Lower lobe of right lung (tissue), 2 donors: ENCODE results near the gene TTLL5. TPM values are rescaled to one million over a fixed set of nuclear protein-coding genes. Genes with fewer than 3 reads are reported as not detected.
A peak's percentile ranks its signal among the peaks of the same experiment; 100 is the strongest.

Experiments
- ATAC-seq, 2 donors: fragments of 200-7000 bp; cut with Tn5 transposase; one replicate each; pipeline ENCODE4 v1.9.1; 2020 to 2022; ENCODE audit warnings: mild to moderate bottlenecking in 2 of 2, moderate library complexity in 2 of 2
- DNase-seq: peaks from one replicate; pipeline ENCODE4 v3.0.0-alpha.2; 2020
- H3K27ac ChIP-seq: fragments of 200-600 bp; one replicate; pipeline ENCODE4 v1.8.0; 2022
- H3K27me3 ChIP-seq: fragments of 200-600 bp; one replicate; pipeline ENCODE4 v1.8.0; 2022; ENCODE audit warnings: low read depth
- H3K36me3 ChIP-seq: fragments of 200-600 bp; one replicate; pipeline ENCODE4 v1.8.0; 2022; ENCODE audit warnings: mild to moderate bottlenecking
- H3K4me1 ChIP-seq: fragments of 200-600 bp; one replicate; pipeline ENCODE4 v1.8.0; 2022
- H3K4me3 ChIP-seq: fragments of 200-600 bp; one replicate; pipeline ENCODE4 v1.8.0; 2022; ENCODE audit warnings: mild to moderate bottlenecking
- H3K9me3 ChIP-seq: fragments of 200-600 bp; one replicate; pipeline ENCODE4 v1.8.0; 2022
- intact Hi-C: fragments of 100-400 bp; cut with DNase I; formaldehyde crosslinking; loops from one replicate; pipeline ENCODE4 v1.11.0; 2022
- total RNA-seq: library from RNA; stranded (reverse); fragmentation: NEBNext Ultra II Directional; extraction: Animal tissue kit (Norgen Biotek cat#: 25700); gene quantifications from one replicate; pipeline ENCODE4 v1.2.1, GENCODE V29; 2021
- TF ChIP-seq, protein P1 (sequence below): fragments of 200-600 bp; IDR thresholded peaks from one replicate; pipeline ENCODE4 v1.8.0; 2022; ENCODE audit warnings: antibody characterized with exemption, mild to moderate bottlenecking
- donor health status: DM: no; HTN: yes; CAD: no; lungs with severe emphysema.

Gene TTLL5
- total RNA-seq, 1 donor from 2014 or later = 32.6 TPM

DNA sequence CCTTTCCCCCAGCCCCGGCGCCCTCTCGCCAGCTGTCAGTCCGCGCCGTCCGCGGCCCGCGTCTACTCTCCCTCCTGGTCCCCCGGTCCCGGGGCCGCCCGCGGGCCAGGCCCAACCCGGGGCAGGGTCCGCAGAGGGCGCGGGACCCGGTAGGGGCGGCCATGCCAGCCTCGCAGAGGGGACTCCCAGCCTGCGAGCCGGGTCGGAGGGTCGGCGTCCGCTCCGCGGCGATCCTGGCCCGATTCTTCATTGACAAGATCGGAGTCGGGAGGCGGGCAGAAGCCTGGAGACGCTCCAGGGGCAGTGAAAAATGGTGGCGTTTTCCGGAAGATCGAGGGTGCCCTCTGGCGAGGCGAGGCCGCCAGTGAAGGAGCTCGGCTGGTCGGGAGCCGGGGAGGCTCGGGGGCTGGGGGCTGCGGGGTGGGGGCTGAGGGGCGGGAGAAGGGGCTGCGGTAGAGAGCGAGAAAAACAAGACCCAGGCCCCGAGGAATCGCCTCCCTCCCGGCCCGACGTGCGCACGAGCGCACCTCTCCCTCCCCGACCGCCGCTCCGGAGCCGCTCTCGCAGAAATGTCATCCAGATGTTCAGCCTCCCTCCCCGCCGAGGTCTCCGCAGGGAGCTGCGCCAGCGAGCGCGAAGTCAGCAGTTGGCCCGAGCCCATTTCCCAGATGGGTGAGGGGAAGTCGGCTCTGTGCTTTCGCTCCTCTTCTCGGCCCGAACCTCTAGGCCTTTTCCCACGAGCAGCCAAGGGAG, 321.4 kb downstream of the TTLL5 start:
- H3K9me3 ChIP-seq = no peaks in the 10 kb centered on the region
- no peaks in the 10 kb centered on the region for H3K27me3 ChIP-seq
- DNase-seq = peak; percentile 86
- H3K27ac ChIP-seq = peak overlapping the region; percentile 94
- ATAC-seq = peak; percentile 87 to 88
- TF ChIP-seq, protein P1, sequence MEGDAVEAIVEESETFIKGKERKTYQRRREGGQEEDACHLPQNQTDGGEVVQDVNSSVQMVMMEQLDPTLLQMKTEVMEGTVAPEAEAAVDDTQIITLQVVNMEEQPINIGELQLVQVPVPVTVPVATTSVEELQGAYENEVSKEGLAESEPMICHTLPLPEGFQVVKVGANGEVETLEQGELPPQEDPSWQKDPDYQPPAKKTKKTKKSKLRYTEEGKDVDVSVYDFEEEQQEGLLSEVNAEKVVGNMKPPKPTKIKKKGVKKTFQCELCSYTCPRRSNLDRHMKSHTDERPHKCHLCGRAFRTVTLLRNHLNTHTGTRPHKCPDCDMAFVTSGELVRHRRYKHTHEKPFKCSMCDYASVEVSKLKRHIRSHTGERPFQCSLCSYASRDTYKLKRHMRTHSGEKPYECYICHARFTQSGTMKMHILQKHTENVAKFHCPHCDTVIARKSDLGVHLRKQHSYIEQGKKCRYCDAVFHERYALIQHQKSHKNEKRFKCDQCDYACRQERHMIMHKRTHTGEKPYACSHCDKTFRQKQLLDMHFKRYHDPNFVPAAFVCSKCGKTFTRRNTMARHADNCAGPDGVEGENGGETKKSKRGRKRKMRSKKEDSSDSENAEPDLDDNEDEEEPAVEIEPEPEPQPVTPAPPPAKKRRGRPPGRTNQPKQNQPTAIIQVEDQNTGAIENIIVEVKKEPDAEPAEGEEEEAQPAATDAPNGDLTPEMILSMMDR = peak; percentile 64
- peaks cover 64% of the 10 kb centered on the region for H3K4me1 ChIP-seq
- H3K4me3 ChIP-seq = peak overlapping the region; percentile 75
- no peaks in the 10 kb centered on the region for H3K36me3 ChIP-seq
- intact Hi-C loops = loop anchor here (5.0 kb wide), 1 partner anchor 275 kb away; no protein-coding TSS in a partner anchor

DNA sequence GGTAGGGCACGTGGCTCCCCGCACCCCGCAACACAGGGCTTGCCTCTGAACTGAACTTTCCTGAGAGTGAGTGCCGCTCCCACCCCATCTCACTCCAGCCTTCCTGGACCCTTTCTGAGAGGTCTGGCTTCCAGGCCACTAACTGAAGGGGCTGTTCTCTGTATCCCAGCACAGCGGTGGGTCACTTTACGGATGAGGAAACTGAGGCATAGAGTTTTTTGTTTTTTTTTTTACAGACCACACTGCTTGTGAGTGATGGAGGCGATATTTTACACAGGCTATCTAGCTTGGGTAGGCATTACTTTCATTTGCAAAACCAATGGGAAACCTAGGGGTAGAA, 321.9 kb downstream of the TTLL5 start:
- TF ChIP-seq, protein P1 = no peak
- Histone ChIP-seq H3K27me3 (no peaks in the 10 kb centered on the region), H3K36me3 (no peaks in the 10 kb centered on the region), H3K4me3 (peak overlapping the region; percentile 75), H3K9me3 (no peaks in the 10 kb centered on the region), H3K27ac (peak overlapping the region; percentile 94), H3K4me1 (peaks cover 62% of the 10 kb centered on the region)
- intact Hi-C loops = loop anchor here (5.0 kb wide), 1 partner anchor 276 kb away; no protein-coding TSS in a partner anchor
- DNase-seq (no peak), ATAC-seq (no peak)

DNA sequence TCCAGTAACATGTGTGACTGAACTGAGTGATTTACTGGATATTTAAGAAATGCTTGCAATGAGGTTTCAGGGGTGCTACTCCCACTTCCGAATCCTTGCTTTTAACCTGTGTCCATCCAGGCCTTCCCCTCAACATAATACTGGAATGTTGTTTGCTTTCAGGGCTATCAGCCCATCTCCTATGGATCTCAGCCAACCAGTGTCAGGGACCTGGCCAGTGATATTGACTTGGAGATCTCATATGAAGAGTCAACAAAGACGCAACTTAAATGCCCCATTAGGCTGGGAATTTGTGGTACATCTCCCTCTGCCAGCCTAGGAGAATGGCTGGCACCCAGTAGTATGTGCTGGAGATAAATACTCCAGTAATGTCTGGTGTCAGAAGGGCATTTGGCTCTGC, 323.6 kb downstream of the TTLL5 start:
- no peak overlapping the region for H3K27ac ChIP-seq
- TF ChIP-seq, protein P1 = no peak

DNA sequence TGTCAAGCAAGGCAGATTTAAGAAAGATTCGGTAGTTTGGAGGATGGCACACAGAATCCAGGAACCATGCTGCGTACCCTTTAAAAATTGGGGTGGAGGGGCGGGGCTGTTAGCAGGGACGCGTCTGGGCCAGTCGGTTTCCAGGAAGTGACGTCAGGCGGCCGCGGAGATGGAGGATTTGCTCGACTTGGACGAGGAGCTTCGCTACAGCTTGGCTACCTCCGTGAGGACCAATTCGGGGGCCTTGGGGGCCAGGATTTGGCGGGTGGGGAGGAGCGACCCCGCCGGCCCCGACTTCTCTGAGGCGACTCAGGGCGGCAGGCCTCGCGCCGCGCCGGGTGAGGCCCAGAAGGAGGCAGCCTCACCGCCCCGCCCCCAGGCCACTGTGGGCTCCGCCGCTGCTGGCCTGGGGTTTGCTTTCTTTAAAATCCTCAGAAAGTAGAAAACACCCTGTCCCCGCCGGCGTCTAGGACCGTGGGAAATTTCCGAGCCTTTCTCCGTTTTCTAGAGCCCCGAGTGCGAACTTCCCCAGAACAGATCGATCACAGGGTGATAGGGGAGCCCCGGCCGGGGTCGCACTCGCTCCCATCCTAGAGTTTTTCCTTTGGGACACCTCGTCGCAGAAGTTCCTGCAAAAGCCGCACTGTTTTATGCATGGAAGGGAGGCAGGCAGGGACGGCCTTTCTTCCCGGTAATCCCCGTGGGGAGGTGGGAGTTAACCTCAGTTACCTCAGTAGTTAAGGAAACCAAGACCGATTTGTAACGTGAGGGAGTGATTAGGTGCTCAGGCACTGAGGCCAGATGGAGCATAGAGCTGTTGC, 324.8 kb downstream of the TTLL5 start, which contains the start of gene IFT43:
Gene IFT43, plus strand, starts transcription at position 146 of the 821 bp plus-strand sequence. Its CDS starts 24 bp downstream, at position 170.
- intact Hi-C loops = no loop called here

More for the DNA sequence above, 323.6 kb downstream of the TTLL5 start:
- DNase-seq = no peak
- Histone ChIP-seq H3K4me3 (no peak overlapping the region), H3K36me3 (no peaks in the 10 kb centered on the region), H3K9me3 (no peaks in the 10 kb centered on the region), H3K27me3 (no peaks in the 10 kb centered on the region), H3K4me1 (peaks cover 48% of the 10 kb centered on the region)
- no peak for ATAC-seq
- intact Hi-C loops = loop anchor here (5.0 kb wide), 1 partner anchor 277 kb away; no protein-coding TSS in a partner anchor

DNA sequence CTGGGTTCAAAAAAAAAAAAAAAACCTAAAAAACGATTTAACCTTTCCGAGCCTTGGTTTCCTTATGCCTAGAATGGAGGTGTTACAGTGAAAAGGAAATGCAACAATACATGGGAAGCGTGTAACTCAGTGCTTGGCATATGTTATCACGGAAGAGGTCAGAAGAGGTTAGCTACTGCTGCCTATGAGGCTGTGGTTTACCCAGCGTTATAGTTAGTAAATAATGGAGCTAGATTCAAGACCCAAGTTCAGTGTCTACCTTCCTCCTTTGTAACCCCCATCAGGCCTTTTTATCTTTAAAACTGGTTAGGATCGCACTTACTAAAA, 325.4 kb downstream of the TTLL5 start:
- DNase-seq (no peak), ATAC-seq (no peak)
- H3K9me3 ChIP-seq = no peaks in the 10 kb centered on the region
- peak overlapping the region; percentile 85 for H3K4me3 ChIP-seq
- H3K36me3 ChIP-seq = peaks cover 6% of the 10 kb centered on the region
- intact Hi-C loops = no loop called here
- H3K27me3 ChIP-seq = no peaks in the 10 kb centered on the region
- H3K4me1 ChIP-seq = peaks cover 34% of the 10 kb centered on the region
- TF ChIP-seq, protein P1 = no peak
- peak overlapping the region; percentile 81 for H3K27ac ChIP-seq

More for the DNA sequence above, 324.8 kb downstream of the TTLL5 start, which contains the start of gene IFT43:
- Histone ChIP-seq H3K9me3 (no peaks in the 10 kb centered on the region), H3K27ac (peak within 1 kb of the TSS; percentile 81), H3K4me3 (peak within 1 kb of the TSS; percentile 85), H3K4me1 (peaks cover 40% of the 10 kb centered on the region), H3K27me3 (no peaks in the 10 kb centered on the region), H3K36me3 (peaks cover 4% of the 10 kb centered on the region)
- ATAC-seq (peak; percentile 75 to 83), DNase-seq (peak; percentile 97)
- TF ChIP-seq, protein P1 = no peak
